GM18526 (cell line): ENCODE measurements around the gene F2RL2.

ENCODE experiments used
- POLR2A ChIP-seq: IDR thresholded peaks from 3 replicates; pipeline ENCODE4 v1.6.1; 2011; ENCODE audit not compliant: insufficient read length; ENCODE audit errors: extremely low read depth

F2RL2 gene

DNA sequence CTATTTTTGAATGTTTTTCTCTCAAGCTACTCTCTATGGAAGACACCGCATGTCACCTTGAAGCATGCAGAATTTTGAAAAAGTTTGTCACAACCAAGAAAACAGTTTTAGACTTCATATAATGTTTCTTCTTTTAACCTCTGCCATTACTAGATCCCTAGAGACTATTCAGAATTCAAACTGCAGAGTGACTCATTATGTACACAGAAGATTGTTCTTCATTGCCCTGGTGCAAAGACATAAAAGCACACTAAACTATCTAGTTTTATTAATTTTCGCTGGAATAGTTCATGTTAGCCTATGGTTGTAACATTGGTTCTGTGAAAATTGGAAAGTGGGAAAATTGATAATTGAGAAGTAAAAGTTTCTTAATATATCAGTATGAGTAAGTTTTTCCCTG is 18.4 kb downstream of the F2RL2 start:
- TF ChIP-seq POLR2A = no peak

DNA sequence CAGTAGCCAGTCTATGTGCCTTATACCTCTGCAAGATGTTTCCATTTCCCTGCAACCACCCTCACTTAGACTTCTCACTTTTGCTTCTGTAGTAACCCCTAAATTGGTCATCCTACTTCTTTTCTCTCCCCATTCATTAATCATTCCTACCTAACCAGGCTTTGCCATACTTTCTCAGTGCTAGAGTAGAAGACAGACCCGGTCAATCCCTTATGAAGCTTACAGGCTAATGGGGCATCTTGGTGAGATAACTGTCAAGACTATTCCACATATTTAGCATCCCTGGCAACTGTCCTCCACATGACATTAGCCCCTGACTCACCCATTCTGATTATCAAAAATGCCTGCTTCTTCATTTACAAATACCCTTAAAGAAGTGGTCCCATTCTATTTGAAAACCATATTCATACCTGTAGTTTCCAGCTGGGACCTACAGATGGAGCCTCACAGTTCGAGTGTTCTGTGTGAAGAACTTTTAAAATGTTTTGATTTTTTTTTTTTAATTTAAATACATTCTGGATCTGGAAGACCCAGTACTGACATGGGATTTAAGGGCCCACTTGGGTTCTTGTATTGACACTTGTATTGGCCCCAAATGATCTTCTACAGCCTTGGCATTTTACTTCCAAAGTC is 21.0 kb downstream of the F2RL2 start:
- no peak for TF ChIP-seq POLR2A

DNA sequence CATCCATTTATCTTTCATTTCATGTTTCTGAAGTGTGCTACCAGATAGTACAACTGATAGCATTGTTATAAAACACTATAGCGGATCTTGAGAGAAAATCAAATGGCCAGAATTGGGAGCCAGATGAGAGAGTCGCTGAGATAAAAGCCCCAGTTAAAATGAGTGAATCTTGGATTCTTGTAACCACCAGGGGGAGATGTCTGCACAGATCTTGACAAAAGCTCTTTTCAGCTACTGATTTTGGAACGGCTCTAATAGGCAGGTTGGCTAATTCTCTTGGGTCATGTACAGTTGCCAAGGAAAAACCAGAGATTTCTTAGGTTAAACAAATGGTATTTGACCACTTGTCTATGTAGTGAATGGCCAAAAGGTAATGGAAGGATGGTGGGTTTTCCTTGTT is 21.7 kb downstream of the F2RL2 start:
- TF ChIP-seq POLR2A = no peak

DNA sequence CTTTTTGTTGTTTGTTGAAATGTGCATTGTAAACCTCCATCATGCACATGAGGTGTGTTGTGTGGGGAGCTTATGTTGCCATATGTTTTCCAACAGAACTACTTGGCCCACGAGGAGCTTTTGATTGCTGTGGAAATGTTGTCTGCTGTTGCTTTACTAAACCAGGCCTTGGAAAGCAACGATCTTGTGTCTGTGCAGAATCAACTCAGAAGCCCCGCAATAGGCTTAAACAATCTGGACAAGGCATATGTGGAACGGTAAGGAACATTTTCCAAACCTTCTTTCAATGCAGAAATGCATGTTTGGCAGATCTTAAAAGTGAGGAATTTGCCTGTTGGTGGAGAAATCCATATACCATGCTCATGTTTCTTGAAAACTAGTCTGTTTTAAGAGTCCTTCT is 22.5 kb downstream of the F2RL2 start:
- TF ChIP-seq POLR2A = no peak

DNA sequence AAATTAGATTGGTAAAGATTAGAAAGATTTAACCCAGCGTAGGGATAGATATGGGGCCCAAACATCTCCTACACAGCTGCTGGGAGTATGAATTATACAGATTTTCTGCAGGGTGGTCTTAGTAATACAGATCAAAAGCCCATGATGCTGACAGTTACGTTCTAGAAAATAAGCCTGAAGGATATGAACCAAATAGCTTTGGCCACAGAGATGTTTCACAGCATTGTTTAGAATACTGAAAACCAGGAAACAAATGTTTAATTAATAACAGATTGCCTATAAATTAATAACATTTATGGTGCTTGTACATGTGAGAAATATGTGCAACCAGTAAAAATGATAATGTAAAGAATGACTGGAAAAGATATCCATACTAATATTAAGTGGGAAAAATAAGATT is 24.7 kb downstream of the F2RL2 start:
- TF ChIP-seq POLR2A = no peak

DNA sequence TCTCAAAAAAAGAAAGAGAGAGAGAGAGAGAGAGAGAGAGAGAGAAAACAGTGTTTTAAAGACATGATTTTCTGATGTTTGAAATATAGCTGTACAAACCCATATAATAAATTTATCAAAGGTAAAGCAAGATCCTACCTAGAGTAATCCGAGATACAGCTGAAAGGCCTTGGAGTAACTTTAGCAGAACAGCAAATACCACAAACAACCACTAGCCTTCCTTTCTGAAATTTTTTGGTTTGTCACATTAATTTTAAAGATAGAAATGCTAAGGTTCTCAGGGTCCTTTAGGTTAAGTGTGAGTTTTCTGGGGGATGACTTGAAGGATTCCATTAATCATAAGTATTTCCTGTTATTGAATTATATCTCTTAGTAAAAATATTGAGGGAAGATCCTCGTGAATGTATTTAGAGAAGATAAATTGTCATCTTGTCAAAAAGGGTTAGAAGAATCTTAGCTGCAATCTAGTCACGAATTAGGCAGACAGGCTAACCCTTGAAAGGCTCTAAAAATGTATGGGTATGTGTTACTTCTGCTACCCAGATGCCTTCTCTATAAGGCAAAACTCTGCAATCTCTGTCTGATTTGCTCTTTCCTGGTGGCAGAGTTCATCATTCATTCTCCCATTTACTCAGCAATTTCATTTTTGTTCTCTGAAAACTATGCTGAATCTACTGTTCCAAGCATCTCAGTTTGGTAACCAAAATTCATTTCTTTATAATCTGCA is 27.3 kb downstream of the F2RL2 start:
- no peak for TF ChIP-seq POLR2A

DNA sequence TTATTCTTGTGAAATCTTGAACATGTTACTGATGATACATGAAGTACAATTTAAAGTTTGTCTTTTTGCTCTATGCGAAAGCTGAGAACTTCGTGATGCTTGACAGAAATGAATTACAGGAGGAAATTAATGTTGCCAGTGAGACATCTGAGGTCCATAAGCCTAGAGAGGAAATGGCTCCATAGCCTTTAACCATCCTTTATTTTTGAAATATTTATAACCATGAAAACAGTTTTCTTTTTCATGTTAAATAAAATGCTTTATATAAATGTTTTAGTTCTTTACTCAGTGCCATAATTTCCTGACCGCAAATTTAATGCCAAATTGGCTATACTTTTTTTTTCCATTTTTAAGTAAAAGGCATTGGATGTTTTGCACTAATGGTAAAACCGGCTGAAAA is 29.1 kb downstream of the F2RL2 start:
- TF ChIP-seq POLR2A = no peak

DNA sequence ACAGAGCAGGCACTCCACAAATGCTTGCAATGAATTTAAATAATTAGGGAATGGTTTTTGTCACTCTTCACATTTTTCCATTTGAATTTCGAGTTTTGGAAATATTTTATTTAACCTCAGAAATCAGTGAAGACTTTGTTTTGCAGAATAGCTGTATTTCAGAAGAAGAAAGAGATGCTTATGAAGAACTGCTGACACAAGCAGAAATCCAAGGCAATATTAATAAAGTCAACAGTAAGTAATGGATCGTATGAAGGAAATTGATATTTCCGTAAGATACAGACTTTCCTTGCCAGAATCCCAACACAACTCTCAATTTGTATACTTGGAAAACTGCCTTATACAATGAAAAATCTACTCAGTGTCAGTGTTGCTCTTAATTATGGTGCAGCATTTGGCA is 30.5 kb downstream of the F2RL2 start:
- TF ChIP-seq POLR2A = no peak

DNA sequence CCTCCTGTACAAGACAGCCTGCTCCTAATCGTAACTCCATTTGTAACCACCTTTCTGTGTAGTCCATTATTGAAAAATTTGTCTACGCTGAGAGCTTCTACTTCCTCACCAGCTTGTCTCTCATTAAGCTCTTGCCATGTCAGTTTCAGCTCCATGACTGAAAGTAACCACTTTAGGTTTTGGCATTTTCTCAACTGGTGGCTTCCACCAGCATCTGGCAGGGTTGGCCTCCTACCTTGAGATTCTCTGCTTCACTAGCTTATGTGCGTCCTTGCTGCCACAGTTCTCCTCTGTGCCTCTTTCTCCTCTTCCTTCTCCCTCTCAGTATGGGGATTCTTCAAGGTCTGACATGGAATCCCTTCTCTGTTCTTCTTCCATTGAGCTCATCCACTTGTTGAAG is 31.8 kb downstream of the F2RL2 start:
- no peak for TF ChIP-seq POLR2A

DNA sequence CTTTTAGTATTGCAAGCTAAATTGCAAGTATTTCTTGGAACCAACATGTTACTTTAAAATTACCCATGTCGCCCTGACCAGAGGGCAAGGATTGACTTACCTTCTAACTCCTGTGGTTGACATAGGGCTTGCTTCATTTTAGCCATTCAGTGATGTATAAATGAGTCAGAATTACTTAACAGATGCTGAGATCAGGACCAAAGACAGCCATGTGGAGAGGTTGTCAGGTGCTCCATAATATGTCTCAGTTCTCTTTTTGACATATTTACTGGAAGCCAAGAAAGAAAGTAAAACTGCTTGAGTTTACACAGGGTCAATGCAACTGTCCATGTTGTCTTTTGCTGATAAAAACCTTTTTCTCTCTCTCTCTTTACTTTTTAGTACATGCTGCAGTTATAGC is 33.2 kb downstream of the F2RL2 start:
- TF ChIP-seq POLR2A = no peak

DNA sequence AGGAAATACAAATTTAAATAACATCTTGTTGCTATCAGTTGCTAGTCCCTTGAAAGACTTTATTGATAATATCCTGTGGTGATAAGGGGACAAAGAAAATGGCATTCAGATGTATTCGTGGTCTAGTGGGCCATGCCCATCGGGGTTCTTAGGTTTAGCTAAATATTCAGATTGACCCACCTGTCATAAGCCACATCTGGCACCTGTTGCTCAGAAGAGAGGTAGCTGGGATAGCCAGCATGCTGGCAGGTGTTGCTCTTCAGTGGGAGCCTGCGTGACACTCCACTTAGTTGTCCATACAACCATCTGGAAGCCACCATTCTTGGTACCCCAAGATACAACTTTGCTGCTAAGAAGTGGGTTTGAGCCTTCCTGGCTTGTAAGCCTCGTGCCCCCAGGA is 36.7 kb downstream of the F2RL2 start:
- no peak for TF ChIP-seq POLR2A

DNA sequence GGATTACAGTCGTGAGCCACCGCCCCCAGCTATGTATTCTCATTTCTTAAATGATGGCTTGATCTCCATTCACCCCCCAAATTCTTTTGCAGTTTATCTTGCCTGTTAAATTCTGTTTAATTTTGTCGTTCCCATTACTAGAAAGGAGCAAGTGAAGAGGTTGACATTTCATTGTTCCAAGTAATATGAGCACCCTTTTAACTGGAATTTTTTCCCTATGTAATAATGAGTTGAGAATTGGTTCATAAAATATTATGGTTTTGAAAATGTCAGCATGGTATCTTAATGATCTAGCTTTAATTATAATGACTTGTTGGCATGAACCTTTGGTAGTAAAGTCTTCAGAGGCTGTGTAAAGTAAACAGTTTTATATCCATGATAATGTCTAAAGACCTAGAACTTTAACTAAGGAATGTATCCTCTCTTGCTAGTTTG is 37.4 kb downstream of the F2RL2 start:
- TF ChIP-seq POLR2A = no peak

DNA sequence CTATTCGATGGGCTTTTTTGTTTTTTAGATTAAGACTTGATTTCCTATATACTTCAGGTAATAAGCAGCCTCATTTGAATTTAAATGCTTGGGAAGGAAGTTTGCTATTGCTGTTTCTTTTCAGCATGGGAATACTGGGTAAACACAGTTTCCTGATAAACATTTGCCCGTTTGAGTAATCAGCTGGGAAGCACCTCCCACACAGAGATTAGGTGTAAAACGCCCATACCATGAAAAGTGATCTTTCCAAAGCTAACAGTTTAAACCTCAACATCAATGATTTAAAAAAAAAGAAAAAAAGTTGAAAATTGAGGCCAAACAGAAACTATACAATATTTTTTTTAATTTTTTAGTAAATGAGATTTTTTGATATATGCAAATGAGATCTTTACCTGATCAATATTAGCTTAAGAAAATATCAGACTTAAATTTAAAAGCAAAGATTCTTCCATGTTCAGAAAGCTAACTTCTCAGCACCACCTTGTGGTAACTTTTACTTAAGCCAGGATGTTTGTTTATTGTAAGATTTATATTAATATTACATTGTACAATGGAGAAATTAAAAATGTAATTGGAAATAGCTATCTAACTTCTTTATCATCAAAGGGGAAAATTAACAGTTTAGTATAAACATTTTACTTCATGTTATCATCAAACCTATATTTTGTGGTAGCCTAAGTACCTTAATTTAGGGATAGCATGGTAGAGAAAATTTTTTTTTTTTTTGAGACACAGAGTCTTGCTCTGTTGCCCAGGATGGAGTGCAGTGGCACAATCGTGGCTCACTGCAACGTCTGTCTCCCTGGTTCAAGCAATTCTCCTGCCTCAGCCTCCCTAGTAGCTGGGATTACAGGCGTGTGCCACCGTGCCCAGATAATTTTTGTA is 39.8 kb downstream of the F2RL2 start:
- no peak for TF ChIP-seq POLR2A

DNA sequence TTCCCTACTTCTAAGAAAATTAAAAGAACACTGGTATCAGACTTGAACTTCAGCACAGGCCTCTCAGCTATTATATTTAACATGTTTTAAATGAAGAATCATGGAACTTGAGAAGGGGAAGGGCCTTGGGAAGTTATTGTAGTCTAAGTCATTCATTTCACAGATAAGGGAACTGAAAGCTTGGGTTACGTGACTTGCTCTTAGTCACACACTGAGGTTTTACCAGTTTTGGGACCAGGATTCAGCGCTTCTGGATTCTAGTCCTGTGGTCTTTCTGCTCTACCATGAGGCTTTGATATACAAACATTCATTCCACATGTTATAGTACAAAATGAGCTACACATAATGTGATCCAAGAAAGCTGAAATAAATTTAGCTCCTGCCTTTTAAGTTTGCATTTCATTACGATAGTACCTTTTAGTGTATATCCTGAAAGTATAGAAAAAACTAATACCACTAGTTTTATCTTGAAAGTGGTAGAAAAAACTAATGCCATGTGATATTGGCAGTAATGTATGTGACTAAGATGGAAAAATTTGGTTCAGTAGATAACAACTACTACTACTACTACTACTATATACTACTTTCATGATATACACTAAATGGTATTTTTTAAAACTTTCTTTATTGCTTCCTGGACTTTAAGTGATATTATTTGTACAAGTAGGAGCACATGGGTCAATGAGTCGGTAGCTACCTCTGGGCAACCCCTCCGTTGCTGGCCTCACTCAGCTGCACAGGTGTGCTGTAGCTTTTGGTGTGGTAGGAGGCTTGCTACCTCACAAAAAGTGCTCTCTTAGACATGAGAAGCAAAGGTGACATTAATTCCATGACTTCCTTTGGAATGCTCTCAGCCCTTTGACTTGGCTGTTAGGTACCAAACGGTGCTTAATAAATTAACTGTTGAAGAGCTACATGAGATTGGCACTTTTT is 40.7 kb downstream of the F2RL2 start:
- TF ChIP-seq POLR2A = no peak

DNA sequence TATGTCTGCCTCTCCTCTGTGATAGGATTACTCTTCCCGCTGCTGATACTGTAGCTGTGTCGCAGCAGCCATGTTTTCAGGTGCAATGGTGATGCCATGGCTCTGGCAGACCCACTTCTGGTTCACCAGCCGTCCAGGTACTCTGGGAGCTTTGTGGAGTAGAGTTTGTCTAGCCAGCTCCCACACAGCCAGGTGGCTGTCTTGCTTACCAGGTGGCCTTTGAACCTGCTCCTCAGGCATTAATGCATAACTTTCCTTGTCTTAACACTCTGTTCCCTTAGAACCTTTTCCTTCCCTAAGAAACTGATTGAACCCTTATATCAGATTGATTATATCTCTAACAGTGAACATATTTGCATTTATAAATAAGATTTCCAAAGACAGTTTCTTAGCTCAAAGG is 42.2 kb downstream of the F2RL2 start:
- TF ChIP-seq POLR2A = no peak
